ENCODE data around the gene EFCAB8. TPM values are rescaled to one million over a fixed set of nuclear protein-coding genes. Genes with fewer than 3 reads are reported as not detected.
"Not testable (repeated sequence)": the region's sequence is repeated elsewhere in the genome, so short reads cannot be mapped to it uniquely, and the experiment has no call there.

EFCAB8 gene
- total RNA-seq, 1 donor from 2014 or later = 0.96 TPM

- intact Hi-C loops (cut with micrococcal nuclease) = loop anchor here (2.0 kb wide), 1 partner anchor 20 kb away; no protein-coding TSS in a partner anchor
Observed at GRCh38 chr20:32946629-32947028, 87.9 kb downstream of the EFCAB8 start.

DNA sequence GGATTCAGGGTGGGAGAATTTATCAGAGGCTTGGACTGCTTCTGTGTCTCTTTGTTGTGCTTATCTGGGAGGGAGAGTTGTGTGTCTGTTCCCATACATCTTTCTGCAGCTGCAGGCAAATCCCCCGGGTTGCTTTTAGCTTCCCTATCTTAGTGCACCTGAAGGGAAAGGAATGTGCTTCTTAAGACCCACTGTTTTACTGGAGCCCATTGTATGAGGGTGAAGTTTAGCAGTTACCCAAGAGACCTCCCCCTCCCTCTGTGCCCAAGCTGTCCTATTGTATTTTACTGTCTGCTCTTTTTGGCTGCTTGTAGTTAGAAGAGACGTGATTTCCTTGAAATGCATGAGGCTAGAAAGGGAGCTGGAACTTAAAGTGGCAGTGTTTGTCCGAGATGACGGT, 91.8 kb downstream of the EFCAB8 start:
- intact Hi-C loops (cut with micrococcal nuclease) = not testable (repeated sequence)

DNA sequence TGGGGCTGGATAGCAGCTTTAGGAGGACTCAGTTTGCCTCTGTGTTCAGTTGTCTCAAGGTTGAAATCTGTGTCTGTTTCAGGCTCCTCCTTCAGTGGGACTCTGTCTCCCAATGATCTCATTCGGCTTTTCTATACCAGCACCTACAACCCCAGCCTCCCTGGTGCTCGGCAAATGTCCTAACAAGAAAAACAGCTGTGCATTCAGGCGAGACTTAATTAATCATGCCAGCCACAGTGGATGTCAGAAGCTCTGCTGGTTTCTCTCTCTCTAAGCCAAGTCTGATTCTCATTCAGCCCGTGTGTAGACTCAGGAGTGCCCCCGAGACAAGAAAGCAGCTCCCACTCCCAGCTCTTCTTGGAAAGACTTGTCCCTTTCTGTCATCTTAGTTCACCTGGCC, 98.7 kb downstream of the EFCAB8 start:
- intact Hi-C loops (cut with micrococcal nuclease) = no loop called here

DNA sequence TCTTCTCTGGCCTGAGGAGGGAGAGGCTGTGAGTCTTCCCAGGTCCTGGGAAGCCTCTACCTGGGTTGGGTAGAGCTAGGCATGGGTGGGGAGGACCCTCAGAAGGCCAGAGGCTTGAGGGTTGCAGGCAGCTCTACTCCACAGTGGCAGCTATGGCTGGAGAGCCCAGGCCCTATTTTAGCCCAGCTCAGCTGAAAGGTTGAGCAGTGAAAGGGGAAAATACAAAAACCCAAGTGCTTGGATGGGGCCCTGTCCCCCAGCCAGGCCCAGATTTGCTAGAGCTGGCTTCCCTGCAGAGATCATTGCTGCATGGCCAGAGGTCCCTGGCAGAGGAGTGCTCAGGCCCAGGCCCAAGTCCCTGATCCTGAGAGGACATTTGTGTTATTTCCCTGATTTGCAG, 99.9 kb downstream of the EFCAB8 start:
- intact Hi-C loops (cut with micrococcal nuclease) = no loop called here

- intact Hi-C loops (cut with micrococcal nuclease) = no loop called here
Observed at GRCh38 chr20:32959351-32960221, 100.9 kb downstream of the EFCAB8 start.

DNA sequence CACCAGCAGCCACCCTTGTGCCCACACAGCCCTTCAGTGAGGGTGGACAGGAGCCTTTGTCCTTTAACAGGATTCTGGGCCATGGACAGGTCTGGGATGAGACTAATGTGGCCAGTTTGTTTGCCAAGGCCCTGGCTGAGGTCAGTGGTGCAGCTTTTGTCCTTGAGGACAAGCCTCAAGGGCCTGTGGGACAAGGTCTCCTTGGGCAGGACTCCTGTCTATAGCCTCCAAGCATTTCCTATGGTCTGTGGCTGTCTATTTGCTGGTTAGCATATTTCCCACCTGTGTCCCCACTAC, 101.4 kb downstream of the EFCAB8 start:
- intact Hi-C loops (cut with micrococcal nuclease) = no loop called here

DNA sequence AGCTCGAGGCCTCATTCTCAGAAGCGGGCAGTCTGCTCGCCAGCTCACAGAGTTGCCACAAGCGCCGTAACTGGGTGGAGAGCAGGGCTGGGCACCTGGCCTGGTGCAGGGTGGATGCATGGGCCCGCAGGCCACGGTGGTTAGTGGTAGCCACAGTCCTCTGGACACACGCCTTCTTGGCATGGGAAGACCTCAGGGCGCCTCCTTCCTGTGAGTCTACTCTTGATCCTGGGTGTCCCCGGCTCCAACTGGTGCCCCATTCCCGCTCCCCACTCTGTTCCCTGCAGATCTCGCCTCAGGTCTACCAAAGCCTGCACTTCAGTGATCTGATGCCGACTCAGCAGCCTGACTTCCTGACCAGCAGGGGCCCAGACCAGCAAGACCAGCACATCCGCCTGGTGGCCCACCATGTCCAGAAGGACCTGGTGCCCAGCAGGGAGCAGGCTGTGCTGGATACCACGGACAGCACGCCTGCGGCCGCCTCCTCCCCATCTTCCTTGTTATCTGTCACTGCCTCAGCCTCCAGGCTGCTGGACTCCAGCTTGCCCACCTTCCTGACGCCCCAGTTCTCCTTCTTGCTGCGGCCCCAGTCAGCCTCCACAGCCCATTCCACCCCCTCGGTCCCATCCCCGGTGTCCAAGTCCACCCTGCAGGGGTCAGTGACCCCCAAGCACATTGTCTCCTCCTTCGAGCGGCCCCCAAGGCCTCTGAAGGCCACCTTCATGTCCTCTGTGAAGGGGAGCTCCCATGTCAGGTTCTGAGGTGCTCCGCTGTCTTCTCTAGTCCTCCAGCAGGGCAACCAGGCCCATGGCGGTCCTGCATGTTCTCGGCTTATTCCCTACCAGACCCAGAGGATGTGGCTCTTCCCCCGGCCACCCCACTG, 102.4 kb downstream of the EFCAB8 start:
- intact Hi-C loops (cut with micrococcal nuclease) = no loop called here

- intact Hi-C loops (cut with micrococcal nuclease) = no loop called here
Observed at GRCh38 chr20:32962053-32962452, 103.3 kb downstream of the EFCAB8 start.

DNA sequence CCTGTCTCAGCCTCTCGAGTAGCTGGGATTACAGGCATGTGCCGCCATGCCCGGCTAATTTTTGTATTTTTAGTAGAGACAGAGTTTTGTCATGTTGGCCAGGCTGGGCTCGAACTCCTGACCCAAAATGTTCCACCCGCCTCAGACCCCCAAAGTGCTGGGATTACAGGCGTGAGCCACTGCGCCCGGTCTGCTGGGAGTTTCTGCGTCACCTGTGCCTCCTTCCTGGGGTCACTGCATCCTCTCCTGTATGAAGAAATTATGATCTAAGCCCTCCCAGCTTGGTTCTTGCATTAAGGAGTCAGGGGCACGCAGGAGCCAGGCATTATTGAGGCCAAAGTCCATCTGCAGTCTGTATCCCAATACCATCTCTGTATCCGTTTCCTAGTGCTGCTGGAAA, 103.9 kb downstream of the EFCAB8 start:
- intact Hi-C loops (cut with micrococcal nuclease) = not testable (repeated sequence)

DNA sequence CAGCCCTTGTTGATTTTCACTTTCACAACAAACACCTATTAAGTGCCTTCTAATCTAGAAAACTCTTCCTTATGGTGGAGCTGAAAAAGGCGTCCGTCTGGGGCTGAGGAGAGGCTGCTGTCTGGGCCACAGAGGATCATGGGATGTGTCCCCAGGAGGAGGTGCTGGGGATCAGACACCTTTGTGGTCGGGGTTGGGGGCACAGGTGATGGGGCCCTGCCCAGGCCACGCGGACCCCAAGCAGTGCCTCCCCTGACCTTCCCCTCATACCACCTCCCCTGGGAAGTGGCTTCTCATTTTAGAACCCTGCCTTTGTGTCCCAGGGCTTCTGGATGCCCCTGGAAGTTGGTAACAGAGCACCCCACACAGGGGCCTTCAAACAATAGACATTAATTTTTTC, 104.5 kb downstream of the EFCAB8 start:
- intact Hi-C loops (cut with micrococcal nuclease) = no loop called here

DNA sequence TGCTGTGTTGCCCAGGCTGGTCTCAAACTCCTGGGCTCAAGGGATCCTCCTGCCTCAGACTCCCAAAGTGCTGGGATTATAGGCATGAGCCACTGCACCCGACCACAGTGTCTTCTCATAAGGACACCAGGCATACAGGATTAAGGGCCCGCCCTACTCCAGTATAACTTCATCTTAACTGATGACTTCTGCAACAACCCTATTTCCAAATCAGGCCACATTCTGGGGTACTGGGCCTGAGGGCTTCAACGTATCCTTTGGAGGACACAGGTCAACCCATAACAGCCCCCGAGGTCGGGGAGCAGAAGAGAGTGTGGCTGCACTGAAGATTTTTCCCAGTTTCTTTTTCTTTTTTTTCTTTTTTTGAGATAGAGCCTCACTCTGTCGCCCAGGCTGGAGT, 105.9 kb downstream of the EFCAB8 start:
- intact Hi-C loops (cut with micrococcal nuclease) = no loop called here

DNA sequence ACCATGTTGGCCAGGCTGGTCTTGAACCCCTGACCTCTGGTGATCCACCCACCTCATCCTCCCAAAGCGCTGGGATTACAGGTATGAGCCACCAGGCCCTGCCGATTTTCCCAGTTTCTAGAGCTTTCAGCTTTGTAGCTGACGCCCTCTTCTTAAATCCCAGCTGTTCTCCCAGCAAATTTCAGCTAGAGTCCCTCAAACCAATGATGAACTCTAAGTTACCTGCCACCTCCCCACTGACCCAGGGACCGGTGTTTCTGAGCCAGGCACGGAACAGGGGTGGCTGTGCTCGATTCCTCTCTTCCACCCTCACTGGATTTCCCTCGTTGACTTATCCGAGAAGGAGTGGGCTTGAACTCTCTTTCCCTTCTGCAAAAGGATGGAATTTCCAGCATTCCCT, 106.4 kb downstream of the EFCAB8 start:
- intact Hi-C loops (cut with micrococcal nuclease) = no loop called here

DNA sequence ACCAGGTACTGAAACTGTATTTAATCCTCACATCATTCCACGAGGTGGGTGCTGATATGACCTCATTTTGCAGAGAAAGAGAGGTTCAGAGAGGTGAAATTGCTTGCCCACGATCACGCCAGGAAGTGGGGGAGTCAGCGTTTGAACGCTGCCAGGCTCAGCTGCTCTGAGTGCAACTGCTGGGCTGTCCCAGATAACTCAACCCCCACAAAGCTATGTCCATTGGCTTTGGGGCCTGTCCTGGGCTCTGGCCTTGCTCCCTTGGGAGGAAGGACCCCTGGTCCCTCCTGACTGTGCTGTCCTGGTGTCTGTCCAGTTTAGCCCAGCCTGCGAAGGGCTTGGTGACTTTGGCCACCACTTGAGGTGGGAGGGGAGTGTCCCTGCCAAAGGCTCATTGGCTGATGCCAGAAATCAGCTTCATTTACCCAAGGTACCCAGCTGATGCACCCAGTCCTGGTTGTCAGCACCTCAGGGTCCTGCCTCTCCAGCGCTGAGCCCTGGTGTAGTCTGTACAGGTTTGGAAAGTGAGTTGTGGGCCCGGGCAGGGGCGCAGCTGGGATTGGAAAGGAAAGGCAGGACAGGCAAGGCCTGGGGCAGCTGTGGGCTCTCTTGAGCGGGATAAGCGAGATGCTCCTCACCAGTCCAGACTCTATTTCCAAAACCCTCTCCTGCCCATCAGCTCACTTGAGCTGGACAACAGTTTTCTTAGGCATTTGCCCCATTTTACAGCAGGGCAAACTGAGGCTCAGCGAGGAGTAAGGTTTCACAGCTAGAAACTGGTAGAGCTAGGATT, 107.1 kb downstream of the EFCAB8 start:
- intact Hi-C loops (cut with micrococcal nuclease) = loop anchor here (2.0 kb wide), 1 partner anchor 19 kb away; no protein-coding TSS in a partner anchor

DNA sequence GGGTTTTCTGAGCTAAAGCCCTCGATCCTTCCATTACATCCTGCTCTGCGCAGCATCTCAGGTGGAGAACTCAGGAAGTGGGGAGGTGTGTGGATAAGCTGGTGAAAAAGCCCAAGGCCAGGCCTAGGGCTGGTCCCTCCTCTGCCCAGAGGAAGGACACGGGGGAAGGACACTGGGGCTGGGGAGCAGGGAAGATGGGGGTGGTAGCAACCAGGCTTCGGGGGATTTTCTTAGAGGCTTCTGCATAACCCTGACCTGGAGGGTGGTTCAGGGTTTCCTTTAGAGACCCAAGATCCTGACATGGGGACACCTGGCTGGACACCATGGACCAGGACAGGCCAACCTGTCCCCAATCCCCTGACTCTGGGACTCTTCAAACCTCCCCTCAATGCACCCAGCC, 107.7 kb downstream of the EFCAB8 start:
- intact Hi-C loops (cut with micrococcal nuclease) = loop anchor here (2.0 kb wide), 1 partner anchor 20 kb away; no protein-coding TSS in a partner anchor

- intact Hi-C loops (cut with micrococcal nuclease) = loop anchor here (1.0 to 2.0 kb wide), 2 partner anchors 20 to 38 kb away; no protein-coding TSS in a partner anchor
Observed at GRCh38 chr20:32966881-32967781, 108.4 kb downstream of the EFCAB8 start.

DNA sequence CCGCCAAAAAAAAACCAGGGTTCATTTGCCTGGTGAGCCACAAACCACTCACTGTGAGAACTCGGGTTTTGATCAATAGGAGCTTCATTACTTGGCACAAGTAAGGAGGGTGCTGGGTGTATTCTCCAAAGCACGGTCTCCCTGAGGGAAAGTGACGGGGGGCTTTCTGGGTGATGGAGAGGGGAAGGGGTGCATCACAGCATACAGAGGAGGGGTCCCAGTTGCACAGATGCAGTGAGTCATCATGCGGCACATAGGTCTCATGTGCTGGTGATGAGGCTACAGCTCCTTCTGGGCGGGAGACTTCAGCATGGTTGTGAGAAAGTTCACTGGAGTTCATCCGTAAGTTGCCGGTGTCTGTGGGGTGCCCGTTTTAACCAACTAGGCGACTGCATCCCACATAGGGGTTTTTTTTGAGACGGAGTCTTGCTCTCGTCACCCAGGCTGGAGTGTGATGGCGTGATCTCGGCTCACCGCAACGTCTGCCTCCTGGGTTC, 109.3 kb downstream of the EFCAB8 start:
- intact Hi-C loops (cut with micrococcal nuclease) = loop anchor here (1.0 to 2.0 kb wide), 2 partner anchors 21 to 37 kb away; no protein-coding TSS in a partner anchor

- intact Hi-C loops (cut with micrococcal nuclease) = no loop called here
Observed at GRCh38 chr20:32968478-32969241, 109.9 kb downstream of the EFCAB8 start.

DNA sequence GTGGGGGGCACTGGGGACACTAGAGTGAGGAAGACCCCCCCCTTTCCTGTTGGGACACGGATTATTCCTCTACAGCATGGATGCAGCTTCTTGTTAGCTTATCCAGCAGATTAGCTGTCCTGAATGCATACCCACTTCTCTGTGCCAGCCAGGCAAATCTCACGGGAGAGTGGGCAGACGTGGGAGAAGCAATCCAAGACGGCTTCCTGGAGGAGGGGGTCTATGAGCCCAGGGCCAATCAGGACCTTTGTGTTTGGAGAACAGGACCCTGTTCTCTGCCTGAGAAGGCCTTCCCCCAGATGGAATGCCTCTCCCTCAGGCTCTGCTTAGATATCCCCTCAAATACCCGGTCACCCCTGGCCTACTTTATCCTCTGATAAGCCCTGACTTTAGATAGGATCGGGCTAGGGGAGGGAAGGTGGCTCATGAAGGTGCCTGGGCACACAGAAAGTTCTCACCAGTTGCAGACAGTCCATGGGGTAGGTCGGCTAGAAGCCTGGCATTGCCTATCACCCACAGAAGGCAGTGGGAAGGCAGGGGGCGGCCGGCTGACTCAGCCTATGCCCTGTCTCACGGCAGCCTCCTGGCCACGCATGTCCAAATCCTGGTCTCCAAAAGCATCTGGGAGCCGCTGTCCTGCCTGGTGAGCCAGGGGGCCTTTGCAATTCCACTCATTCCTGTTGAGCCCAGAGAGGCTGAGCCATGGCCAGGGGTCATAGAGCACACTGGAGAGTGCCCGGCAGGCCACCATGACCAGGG, 110.8 kb downstream of the EFCAB8 start:
- intact Hi-C loops (cut with micrococcal nuclease) = loop anchor here (5.0 kb wide), 1 partner anchor 227 kb away; the partner anchor contains the start of gene COMMD7
